C4-2B (cell line): ENCODE results near the gene SLTM.

Experiments used
- H3K27ac ChIP-seq: fragments of 450-650 bp; 2 replicates; pipeline ENCODE4 v1.5.1; 2017
- CTCF ChIP-seq: fragments of 450-650 bp; conservative IDR thresholded peaks from 2 replicates; pipeline ENCODE4 v1.5.1; 2017; ENCODE audit warnings: mild to moderate bottlenecking
- ZFX ChIP-seq: fragments of 450-650 bp; IDR thresholded peaks from 2 replicates; pipeline ENCODE4 v1.6.1; 2017

The SLTM gene

GRCh38 chr15:58916962-58917361 lies 16.5 kb downstream of the SLTM start:
- no peak overlapping the region for H3K27ac ChIP-seq
- TF ChIP-seq CTCF (no peak), ZFX (no peak)

- TF ChIP-seq CTCF (no peak), ZFX (no peak)
- H3K27ac ChIP-seq: no peak overlapping the region
Observed at GRCh38 chr15:58910456-58910855, 23.0 kb downstream of the SLTM start.

GRCh38 chr15:58909616-58910015 lies 23.9 kb downstream of the SLTM start:
- H3K27ac ChIP-seq: no peak overlapping the region
- TF ChIP-seq ZFX (no peak), CTCF (no peak)

- TF ChIP-seq ZFX (no peak), CTCF (no peak)
- H3K27ac ChIP-seq: no peak overlapping the region
Observed at GRCh38 chr15:58908550-58909309, 24.7 kb downstream of the SLTM start.

- no peak overlapping the region for H3K27ac ChIP-seq
- TF ChIP-seq ZFX (no peak), CTCF (no peak)
Observed at GRCh38 chr15:58900631-58901030, 32.8 kb downstream of the SLTM start.

GRCh38 chr15:58898150-58898680 lies 35.3 kb downstream of the SLTM start:
- no peak for TF ChIP-seq CTCF
- TF ChIP-seq ZFX: no peak
- H3K27ac ChIP-seq: no peak overlapping the region

GRCh38 chr15:58889363-58889762 lies 44.1 kb downstream of the SLTM start:
- H3K27ac ChIP-seq: no peak overlapping the region
- TF ChIP-seq CTCF (no peak), ZFX (no peak)
